Left cardiac atrium (tissue), 4 donors: ENCODE measurements around the gene APBA2. TPM values are rescaled to one million over a fixed set of nuclear protein-coding genes. Genes with fewer than 3 reads are reported as not detected.

Experiments
- ATAC-seq, 2 donors: fragments of 200-7000 bp; cut with Tn5 transposase; one replicate each; pipeline ENCODE4 v1.9.1; 2020; ENCODE audit warnings: mild to moderate bottlenecking in 2 of 2, moderate library complexity in 2 of 2
- DNase-seq: peaks from one replicate; pipeline ENCODE4 v3.0.0-alpha.2; 2020
- intact Hi-C, 2 donors: fragments of 100-400 bp; cut with DNase I; formaldehyde crosslinking; loops; one replicate each; pipeline versions ENCODE4 v1.14.1 to v1.15.1; 2022 to 2023
- total RNA-seq, 2 donors: library from RNA; stranded (reverse); fragmentation: NEBNext Ultra II Directional; extraction: Animal tissue kit (Norgen Biotek cat#: 25700); gene quantifications; one replicate each; pipeline ENCODE4 v1.2.1, GENCODE V29; 2021
- donor health status: DM: no; HTN: yes; CAD: no.
- donor health status: DM: no; HTN: yes; CAD: no; lungs with severe emphysema.
- donor health status: DM: yes; HTN: yes; CAD: no.
- donor health status: Dilated cardiomyopathy.

The APBA2 gene
- total RNA-seq, 2 donors from 2014 or later = 0.73 to 0.85 TPM

GRCh38 chr15:29059871-29060640 is 174.3 kb downstream of the APBA2 start:
- intact Hi-C loops = no loop called here
- DNase-seq = no peak
- no peak for ATAC-seq

DNA sequence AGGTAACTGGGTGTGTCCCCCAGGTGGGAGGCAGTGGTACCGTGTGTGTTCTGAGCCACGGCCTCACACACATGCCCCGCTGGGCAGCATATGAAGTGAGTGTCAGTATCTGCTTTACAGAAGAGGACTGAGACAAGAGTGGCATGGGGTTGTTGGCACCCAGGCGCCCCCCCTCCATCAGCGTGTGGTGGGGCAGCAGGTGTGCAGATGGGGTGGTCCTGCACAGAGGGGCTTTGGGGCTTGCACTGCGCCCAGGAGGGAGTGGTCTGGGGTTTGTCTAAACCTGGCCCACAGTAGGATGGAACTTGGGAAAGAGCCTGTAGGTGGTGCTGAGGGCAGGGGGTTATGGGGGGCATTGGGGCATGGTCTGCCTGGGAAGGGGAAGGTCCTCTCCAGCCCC is 176.0 kb downstream of the APBA2 start:
- intact Hi-C loops = no loop called here
- DNase-seq = no peak
- no peak for ATAC-seq

GRCh38 chr15:29062179-29062591 is 176.4 kb downstream of the APBA2 start:
- DNase-seq (no peak), ATAC-seq (no peak)
- intact Hi-C loops = no loop called here

- DNase-seq = no peak
- ATAC-seq = no peak
- intact Hi-C loops = no loop called here
These were observed 176.9 kb downstream of the APBA2 start for GRCh38 chr15:29062626-29063025.

GRCh38 chr15:29063646-29064045 is 177.9 kb downstream of the APBA2 start:
- ATAC-seq (no peak), DNase-seq (no peak)
- intact Hi-C loops = no loop called here

DNA sequence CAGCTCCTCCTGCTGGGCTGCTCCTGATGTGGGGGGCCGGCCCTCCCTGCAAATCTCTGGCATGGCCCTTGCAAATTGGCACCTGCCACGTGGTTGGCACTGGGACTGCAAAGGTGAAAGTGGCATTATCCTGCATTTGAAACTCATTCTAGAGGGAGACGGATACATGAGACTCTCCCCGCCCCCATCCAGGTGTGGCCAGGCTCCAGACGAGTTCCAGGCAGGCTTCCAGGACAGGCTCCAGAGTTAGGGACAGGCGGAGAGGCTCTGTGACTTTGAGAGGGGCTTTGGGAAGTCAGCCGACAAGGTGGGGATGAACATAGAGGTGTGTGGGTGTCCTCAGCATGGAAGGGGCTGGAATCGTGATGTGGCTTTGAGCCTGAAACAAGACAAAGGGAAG is 178.5 kb downstream of the APBA2 start:
- DNase-seq (no peak), ATAC-seq (no peak)
- intact Hi-C loops = no loop called here

GRCh38 chr15:29064731-29065130 is 179.0 kb downstream of the APBA2 start:
- ATAC-seq (no peak), DNase-seq (no peak)
- intact Hi-C loops = no loop called here

DNA sequence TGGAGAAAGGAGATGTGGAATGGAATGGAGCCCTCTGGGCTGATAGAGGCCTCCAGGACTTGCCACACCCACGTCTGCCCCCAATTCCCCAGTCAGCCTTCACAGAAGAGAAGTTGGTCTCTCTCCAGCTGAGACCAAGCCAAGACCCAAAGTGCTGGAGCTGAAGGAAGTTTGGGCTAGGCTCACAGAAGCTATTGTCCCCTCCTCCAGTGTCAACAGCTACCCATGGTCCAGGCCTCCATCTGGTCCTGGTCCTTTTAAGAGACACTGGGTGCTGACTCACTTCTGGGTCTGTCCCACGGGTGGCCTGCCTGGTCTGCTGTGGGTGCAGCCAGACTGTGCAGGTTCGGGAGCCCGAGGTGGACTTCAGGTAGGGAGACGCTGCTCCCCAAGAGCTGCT is 179.8 kb downstream of the APBA2 start:
- DNase-seq = no peak
- intact Hi-C loops = no loop called here
- no peak for ATAC-seq

- intact Hi-C loops = no loop called here
- ATAC-seq (no peak), DNase-seq (no peak)
These were observed 180.5 kb downstream of the APBA2 start for GRCh38 chr15:29066310-29066709.

- intact Hi-C loops = no loop called here
- DNase-seq (no peak), ATAC-seq (no peak)
These were observed 181.1 kb downstream of the APBA2 start for GRCh38 chr15:29066838-29067237.

- intact Hi-C loops = no loop called here
- no peak for ATAC-seq
- DNase-seq = no peak
These were observed 182.2 kb downstream of the APBA2 start for GRCh38 chr15:29067949-29068348.

- ATAC-seq = no peak
- intact Hi-C loops = no loop called here
- no peak for DNase-seq
These were observed 184.9 kb downstream of the APBA2 start for GRCh38 chr15:29070471-29071231.

DNA sequence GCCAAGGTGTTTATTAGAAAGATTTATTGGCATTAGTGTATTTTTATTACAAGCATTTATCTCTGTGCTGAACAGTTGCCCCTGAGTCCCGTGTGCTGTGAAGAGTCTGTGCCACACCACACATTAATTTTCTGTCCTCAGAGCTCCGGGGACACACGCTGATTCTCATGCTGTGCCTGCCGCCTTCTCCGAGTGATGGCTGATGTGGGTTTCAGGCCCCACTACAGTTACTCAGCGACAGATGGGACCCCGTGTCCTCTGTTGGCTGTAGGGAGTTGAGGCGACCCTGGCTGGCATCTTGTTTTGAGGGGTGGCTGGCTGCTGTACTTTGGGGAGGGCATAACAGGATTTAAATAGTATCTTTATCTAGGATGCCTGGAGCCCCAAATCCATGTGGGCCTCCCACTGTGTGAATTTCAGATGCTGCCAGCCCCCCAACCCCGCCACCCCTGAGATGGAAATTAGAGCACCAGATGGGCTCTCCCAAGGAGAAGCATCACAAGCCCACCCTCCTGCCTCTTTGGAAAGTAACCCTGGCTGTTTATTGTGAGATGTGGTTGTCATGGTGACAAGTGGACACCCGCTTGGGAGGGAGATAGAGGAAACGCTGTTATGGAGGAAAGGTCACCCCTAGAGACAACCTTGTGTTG is 185.6 kb downstream of the APBA2 start:
- DNase-seq (no peak), ATAC-seq (no peak)
- intact Hi-C loops = no loop called here

DNA sequence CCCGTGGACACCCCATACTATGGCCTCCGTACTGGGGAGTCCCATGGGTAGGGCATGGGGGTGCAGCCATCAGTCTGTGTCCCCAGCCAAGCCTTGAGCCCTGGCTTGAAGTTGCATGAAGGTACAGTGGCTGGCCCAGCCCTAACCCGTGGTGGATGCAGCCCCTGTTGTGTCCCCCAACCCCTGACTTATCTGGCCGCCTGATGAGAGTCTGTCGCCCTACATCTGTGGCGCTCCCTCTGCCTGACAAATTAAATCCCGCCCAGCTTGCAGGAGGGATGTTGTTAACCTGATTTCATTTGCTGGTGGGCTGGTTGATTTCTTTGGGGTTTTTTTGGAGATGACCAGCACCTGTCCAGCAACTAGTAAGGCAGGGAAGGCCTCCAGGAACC is 186.1 kb downstream of the APBA2 start:
- ATAC-seq (no peak), DNase-seq (no peak)
- intact Hi-C loops = no loop called here

DNA sequence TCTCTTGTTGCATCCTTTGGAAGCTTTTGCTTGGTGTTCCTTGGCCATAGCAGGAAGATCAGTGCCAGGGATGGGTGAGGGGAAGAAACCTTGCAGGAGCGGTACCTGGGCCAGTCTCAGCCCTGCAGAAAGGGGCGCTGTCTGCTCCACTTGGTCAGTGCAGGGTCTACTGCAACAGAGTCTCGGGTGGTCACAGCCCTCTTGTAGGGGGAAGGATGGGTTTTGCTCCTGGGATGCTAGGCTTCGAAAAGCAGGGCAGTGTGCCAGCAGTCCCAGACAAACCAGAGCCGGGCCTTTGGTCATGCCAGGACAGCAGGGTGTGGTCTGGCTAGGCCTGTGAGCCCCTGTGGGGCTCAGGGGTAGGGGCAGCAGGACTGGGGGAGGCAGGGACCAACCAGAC is 186.7 kb downstream of the APBA2 start:
- intact Hi-C loops = no loop called here
- no peak for DNase-seq
- ATAC-seq = no peak

- DNase-seq (no peak), ATAC-seq (no peak)
- intact Hi-C loops = no loop called here
These were observed 188.3 kb downstream of the APBA2 start for GRCh38 chr15:29074045-29074444.

- intact Hi-C loops = no loop called here
- no peak for DNase-seq
- ATAC-seq = no peak
These were observed 192.8 kb downstream of the APBA2 start for GRCh38 chr15:29078541-29078940.

GRCh38 chr15:29079479-29079878 is 193.7 kb downstream of the APBA2 start:
- no peak for DNase-seq
- intact Hi-C loops = no loop called here

DNA sequence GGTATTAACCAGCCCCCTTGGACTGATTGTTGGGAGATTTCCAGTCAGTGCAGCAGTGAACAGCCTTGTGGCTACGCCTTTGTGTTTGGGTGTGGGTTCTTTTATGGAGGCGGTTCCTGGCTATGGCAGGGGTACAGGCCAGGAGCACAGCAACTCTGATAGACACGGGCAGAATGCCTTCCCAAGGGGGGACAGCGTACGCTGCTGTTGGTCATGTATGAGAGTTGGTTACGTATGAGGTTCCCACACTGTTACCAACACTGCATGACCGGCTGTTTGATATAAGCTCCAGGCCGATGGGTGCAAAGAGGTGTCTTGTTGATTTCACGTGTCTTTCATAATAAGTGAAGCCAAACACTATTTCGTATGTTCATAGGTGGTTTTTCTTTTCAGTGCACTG is 196.0 kb downstream of the APBA2 start:
- intact Hi-C loops = no loop called here

More at GRCh38 chr15:29079479-29079878, 193.7 kb downstream of the APBA2 start:
- ATAC-seq = no peak

DNA sequence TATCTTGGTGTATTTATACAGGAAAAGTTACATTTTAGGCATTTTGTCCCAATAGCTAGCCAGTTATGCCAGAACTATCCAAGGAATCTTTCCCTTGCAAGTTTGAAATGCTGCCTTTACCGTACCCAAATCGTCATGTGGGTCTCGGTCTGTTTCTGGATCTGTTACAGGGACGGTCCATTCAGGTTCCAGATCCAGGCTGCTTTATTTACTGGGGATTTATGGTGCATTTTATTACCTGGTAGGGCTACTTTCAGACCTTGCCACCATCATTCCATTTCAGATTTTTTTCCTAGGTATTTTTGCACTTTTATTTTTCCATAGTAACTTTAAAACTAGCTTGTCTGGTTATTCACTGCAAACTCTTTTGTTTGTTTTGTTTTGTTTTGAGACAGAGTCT is 197.4 kb downstream of the APBA2 start:
- ATAC-seq = no peak
- DNase-seq = no peak
- intact Hi-C loops = no loop called here

More for the DNA sequence above, 196.0 kb downstream of the APBA2 start:
- ATAC-seq (no peak), DNase-seq (no peak)
